ENCODE results near the gene NAA38.

The NAA38 gene

GRCh38 chr17:7856811-7857712, at the start of gene NAA38:
TSS of gene NAA38 (minus strand) at chr17:7857559. CDS start at chr17:7857463, 96 bp downstream.
- DNase-seq (ENCODE audit: low read depth): peak; percentile 99

GRCh38 chr17:7903154-7904103, 46.1 kb upstream of the NAA38 start:
- no peak for DNase-seq (ENCODE audit: low read depth)

- DNase-seq (ENCODE audit: low read depth): peak; percentile 56
Measured at GRCh38 chr17:7897773-7898172, 40.4 kb upstream of the NAA38 start.

- DNase-seq (ENCODE audit: low read depth): no peak
Measured at GRCh38 chr17:7897090-7897489, 39.7 kb upstream of the NAA38 start.

- DNase-seq (ENCODE audit: low read depth): no peak
Measured at GRCh38 chr17:7894866-7895265, 37.5 kb upstream of the NAA38 start.

- DNase-seq (ENCODE audit: low read depth): no peak
Measured at GRCh38 chr17:7894226-7894625, 36.9 kb upstream of the NAA38 start.

- DNase-seq (ENCODE audit: low read depth): no peak
Measured at GRCh38 chr17:7893187-7893880, 36.0 kb upstream of the NAA38 start.

GRCh38 chr17:7889166-7889955, 32.0 kb upstream of the NAA38 start:
- DNase-seq (ENCODE audit: low read depth): peak; percentile 98

GRCh38 chr17:7888184-7888920, 31.0 kb upstream of the NAA38 start, which contains the start of gene CHD3:
TSS of gene CHD3 (plus strand) at chr17:7888789. CDS start at chr17:7889001, 212 bp downstream.
- no peak for DNase-seq (ENCODE audit: low read depth)

- DNase-seq (ENCODE audit: low read depth): peak; percentile 94
Measured at GRCh38 chr17:7887482-7888183, 30.3 kb upstream of the NAA38 start.

GRCh38 chr17:7887038-7887481, 29.7 kb upstream of the NAA38 start:
- no peak for DNase-seq (ENCODE audit: low read depth)

- no peak for DNase-seq (ENCODE audit: low read depth)
Measured at GRCh38 chr17:7886227-7887037, 29.1 kb upstream of the NAA38 start.

- DNase-seq (ENCODE audit: low read depth): no peak
Measured at GRCh38 chr17:7885367-7886226, 28.2 kb upstream of the NAA38 start.

GRCh38 chr17:7884581-7885366, 27.4 kb upstream of the NAA38 start:
- no peak for DNase-seq (ENCODE audit: low read depth)

- no peak for DNase-seq (ENCODE audit: low read depth)
Measured at GRCh38 chr17:7883781-7884386, 26.5 kb upstream of the NAA38 start.

GRCh38 chr17:7882629-7883028, 25.3 kb upstream of the NAA38 start:
- DNase-seq (ENCODE audit: low read depth): no peak

- DNase-seq (ENCODE audit: low read depth): no peak
Measured at GRCh38 chr17:7882068-7882467, 24.7 kb upstream of the NAA38 start.
